ENCODE data around the gene CEP250. TPM values are rescaled to one million over a fixed set of nuclear protein-coding genes. Genes with fewer than 3 reads are reported as not detected.
"Not testable (repeated sequence)": the region's sequence is repeated elsewhere in the genome, so short reads cannot be mapped to it uniquely, and the experiment has no call there.

Gene CEP250
- total RNA-seq, 2 donors from 2014 or later = 22.5 to 23.2 TPM

DNA sequence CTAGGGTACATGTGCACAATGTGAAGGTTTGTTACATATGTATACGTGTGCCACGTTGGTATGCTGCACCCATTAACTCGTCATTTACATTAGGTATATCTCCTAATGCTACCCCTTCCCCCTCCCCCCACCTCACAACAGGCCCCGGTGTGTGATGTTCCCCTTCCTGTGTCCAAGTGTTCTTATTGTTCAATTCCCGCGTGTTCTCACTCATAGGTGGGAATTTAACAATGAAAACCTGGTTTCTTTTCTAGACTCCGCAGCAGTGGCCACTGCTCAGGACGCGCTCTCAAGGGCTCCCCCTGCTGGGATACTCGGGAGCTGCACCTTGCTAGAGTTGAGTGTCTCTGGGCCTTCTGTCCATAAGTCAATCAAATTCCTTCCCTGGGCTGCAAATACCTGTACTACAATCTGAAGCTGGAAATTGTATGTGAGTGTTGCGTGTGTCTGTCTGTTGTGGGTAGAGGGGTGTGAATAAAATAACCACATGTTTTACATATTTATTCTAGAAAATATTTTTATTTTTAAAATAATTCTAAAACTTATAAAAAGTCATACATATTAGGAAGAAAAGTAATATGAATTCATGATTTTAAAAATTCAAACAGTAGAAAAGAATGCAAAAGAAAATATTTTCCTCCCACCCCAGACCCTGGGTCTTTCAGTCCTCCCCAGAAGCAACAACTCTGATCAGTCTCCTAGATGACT, 8.2 kb upstream of the CEP250 start:
- intact Hi-C loops (cut with DNase I, micrococcal nuclease) = loop anchor here in 1 of 2 donors (5.0 kb wide), 1 partner anchor 145 kb away; no protein-coding TSS in a partner anchor
- peak; percentile 87 for ATAC-seq
- DNase-seq = peak; percentile 74 to 93

DNA sequence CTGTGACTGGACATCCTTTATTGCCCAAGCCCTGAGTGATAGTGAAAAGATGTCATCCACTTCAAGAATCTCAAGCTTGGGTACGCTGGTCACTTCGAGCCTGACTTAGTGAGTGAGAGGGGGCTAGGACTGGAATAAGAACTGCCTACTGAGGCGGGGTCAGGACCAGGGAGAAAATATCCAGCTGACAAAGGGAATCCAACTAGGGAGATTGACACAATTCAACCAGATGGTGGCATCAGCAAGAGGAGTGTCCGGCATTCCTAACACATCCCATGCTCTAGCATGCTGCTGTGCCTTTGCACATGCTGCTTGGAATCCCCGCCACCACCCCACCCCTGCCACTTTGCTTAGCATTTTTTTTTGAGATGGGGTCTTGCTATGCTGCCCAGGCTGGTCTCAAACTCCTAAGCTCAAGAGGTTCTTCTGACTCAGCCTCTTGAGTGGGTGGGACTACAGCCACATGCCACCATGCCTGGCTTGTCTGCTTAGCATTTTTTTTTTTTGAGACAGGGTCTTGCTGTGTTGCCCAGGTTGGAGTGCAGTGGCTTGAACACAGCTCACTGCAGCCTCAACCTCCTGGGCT, 6.5 kb upstream of the CEP250 start:
- intact Hi-C loops (cut with DNase I, micrococcal nuclease) = loop anchor here in 1 of 2 donors (5.0 kb wide), 1 partner anchor 147 kb away; no protein-coding TSS in a partner anchor
- no peak for DNase-seq
- ATAC-seq = no peak

DNA sequence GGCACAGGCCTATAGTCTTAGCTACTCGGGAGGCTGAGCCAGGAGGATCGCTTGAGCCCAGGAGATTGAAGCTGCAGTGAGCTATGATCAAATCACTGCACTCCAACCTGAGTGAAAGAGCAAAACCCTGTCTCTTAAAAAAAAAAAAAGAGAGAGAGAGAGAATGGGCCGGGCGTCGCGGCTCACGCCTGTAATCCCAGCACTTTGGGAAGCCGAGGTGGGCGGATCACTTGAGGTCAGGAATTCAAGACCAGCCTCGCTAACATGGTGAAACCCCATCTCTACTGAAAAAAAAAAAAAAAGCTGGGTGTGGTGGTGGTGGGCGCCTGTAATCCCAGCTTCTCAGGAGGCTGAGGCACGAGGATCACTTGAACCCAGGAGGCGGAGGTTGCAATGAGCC, 5.5 kb upstream of the CEP250 start:
- ATAC-seq, DNase-seq: not testable (repeated sequence)
- intact Hi-C loops (cut with DNase I, micrococcal nuclease) = loop anchor here in 1 of 2 donors (5.0 kb wide), 1 partner anchor 148 kb away; no protein-coding TSS in a partner anchor

DNA sequence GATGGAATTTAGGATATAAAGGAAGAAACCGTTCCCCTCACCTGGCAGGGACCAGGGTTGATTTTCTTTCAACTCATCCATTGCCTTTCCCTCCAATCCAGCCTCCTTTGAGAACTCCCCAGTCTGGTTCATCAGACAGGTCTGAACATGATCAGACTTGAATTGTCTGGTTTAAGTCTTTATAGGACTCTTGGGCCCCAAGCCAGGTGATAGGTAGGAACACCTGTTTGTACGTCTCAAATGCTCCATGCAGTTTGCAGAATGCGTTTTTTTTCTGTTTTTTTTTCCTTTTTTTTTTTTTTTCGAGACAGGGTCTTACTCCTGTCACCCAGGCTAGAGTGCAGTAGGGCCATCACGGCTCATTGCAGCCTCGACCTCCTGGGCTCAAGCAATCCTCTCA, 4.1 kb upstream of the CEP250 start:
- no peak for ATAC-seq
- intact Hi-C loops (cut with DNase I, micrococcal nuclease) = no loop called here
- peak; percentile 37 to 45 for DNase-seq

DNA sequence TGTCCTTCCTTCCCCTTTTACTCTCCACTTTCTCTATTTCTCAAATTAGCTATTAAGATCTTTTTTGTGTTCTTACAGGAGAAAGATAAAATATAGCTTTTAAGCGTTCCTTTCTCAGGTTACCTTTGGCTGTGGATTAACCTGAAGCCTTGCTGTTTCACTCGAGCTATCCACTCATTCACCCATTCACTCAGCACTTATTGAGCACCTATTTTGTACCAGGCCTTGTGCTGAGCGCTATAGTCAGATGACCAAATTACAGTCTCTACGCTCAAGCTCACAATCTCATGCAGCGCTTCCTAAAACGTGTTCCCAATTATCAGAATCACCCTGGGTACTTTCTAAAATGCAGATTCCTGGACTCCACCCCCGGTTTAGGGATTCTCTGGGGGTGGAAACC, 1.8 kb upstream of the CEP250 start:
- no peak for ATAC-seq
- intact Hi-C loops (cut with DNase I, micrococcal nuclease) = no loop called here
- DNase-seq = no peak

DNA sequence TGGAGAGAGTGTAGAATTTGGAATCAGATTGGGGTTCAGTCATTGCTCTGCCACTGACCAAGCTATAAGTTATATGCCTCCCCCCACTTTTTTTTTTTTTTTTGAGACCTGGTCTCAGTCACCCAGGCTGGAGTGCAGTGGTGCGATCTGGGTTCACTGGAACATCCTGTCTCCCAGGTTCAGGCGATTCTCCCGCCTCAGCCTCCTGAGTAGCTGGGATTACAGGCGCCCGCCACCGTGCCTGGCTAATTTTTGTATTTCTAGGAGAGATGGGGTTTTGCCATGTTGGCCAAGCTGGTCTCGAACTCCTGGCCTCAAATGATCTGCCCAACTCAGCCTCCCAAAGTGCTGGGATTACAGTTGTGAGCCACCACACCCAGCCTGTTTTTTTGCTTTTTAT, 1.3 kb downstream of the CEP250 start:
- intact Hi-C loops (cut with DNase I, micrococcal nuclease); ATAC-seq; DNase-seq: not testable (repeated sequence)

DNA sequence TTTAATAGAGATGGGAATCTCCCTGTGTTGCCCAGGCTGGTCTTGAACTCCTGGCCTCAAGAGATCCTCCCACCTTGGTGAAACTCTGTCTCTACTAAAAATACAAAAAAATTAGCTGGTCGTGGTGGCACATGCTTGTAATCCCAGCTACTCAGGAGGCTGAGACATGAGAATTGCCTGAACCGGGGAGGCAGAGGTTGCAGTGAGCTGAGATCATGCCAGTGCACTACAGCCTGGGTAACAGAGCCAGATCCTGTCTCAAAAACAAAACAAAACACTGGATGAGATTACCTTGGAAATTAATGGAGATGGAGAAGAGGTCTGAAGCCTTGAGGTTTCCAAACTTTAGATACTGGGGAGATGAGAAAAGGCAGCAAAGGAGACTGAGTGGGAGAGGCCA, 2.1 kb downstream of the CEP250 start:
- DNase-seq; ATAC-seq; intact Hi-C loops (cut with DNase I, micrococcal nuclease): not testable (repeated sequence)

DNA sequence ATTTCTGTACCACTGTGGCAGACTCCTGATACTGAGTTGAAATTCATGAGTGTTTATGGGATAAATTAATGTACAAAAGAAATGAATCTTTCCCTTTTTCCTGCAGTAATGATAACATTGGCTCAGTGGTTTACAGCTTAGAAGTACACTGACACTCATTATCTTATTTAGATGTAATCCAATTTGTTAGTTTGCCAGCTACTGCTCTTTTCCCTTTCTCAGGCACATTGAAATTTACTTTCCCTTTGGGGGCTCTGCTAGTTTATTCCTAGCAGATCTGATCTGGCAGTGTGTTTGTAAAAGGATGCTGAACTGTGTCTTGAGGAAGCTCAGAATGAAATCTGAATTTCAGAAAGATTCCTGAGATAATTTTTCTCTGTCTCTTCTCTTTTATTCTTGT, 3.0 kb downstream of the CEP250 start:
- intact Hi-C loops (cut with DNase I, micrococcal nuclease) = no loop called here
- DNase-seq (no peak), ATAC-seq (no peak)

DNA sequence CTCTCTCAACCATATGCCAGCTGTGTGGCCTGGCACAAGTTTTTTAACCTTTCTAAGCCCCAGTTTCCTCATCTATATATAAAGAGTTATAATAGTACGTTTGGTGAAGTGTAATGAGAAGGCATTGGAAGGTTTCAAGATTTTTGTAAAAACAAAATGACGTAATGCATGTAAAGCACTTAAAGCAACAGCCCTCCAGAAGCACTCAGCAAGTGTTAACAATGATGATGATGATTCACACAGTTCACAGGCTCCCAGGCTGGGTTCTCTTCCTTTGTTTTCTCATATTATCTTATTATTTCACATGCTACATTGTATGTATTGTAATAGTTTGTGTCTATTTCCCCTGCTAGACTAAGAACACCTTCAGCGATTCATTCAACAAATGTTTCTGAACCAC, 6.2 kb downstream of the CEP250 start:
- ATAC-seq = no peak
- intact Hi-C loops (cut with DNase I, micrococcal nuclease) = no loop called here

DNA sequence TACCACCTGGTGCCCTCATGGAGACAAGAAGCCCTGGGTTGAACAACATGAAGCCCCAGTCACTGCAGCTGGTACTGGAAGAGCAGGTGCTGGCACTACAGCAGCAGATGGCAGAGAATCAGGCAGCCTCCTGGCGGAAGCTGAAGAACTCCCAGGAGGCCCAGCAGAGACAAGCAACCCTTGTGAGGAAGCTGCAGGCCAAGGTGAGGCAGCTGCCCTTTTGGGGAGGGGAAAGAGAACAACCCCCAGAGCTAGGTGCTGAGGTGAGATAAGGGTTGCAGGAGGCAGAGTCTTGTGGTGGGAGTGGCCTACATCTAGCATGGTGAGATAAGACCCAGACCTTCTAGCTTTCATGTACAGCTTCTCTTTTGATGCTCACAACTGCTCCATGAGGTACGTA, 7.0 kb downstream of the CEP250 start:
- ATAC-seq (no peak), DNase-seq (no peak)
- intact Hi-C loops (cut with DNase I, micrococcal nuclease) = no loop called here

More for the DNA sequence above, 6.2 kb downstream of the CEP250 start:
- DNase-seq = no peak

DNA sequence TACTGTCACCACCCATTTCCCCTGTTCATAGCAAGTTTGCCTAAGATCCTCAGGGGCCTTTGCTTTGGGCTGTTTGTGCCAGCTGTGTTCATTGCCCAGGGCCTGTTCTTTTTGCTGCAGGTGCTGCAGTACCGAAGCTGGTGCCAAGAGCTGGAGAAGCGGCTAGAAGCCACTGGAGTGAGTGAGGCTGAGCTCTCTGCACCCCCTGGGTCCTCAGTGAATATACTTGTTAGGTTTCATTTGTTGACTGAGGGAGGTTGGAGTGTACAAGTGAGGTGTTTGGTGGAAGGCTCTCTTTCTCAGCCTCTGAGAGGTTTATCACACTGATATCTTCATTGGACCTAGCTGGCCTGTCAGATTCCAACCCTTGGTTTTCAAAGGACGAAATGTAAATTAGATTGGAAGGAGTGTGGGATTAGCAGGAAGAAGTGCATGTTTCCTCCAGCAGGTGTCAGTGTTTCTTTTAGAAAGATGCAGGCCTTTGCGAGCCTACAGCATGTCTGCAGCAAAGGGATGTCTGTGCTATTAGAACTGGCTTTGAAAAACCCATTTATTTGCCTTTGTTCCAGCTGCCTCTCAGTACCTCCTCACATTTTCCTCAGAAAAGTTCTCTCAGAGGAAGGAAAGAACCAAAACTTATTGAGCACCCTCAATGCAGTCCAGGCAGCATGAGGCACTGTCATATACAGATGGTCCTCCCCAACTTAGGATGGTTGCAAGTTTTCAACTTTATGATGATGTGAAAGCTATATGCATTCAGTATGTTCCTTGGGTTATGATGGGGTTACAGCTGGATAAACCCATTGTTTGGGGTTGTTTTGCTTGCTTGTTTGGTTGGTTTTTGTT, 8.3 kb downstream of the CEP250 start:
- ATAC-seq (peak; percentile 88), DNase-seq (peak in 1 of 2 donors; percentile 59)
- intact Hi-C loops (cut with DNase I, micrococcal nuclease) = no loop called here

DNA sequence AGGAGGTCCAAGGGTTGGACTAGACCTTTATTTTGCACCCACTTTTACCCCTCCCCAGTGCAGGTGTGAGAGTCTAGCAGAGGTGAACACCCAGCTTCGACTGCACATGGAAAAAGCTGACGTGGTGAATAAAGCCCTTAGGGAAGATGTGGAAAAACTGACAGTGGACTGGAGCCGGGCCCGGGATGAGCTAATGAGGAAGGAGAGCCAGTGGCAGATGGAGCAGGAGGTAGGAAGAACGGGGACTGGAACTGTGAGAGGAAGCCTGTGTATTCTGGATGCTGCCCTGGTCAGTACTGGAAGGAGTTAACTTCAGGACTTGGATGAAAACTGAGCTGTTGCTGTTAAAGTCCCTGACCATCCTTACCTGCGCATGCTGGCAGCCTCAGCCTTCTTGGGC, 10.6 kb downstream of the CEP250 start:
- intact Hi-C loops (cut with DNase I, micrococcal nuclease) = no loop called here
- DNase-seq (no peak), ATAC-seq (no peak)

DNA sequence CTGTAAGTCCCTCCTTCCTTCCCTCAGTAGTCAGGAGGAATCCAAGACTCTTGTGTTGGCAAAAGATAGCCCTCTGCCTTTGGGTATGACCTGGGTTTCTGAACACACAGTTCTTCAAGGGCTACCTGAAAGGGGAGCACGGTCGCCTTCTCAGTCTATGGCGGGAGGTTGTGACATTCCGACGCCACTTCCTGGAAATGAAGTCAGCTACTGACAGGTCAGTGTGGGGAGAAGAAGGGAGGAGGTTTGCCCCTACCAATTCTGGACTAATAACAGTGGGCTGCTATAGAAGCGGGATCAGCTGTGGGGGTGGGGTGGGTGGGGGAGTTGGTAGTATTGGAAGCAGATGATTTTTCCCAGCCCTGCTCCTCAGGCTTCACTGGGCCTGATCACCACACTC, 11.5 kb downstream of the CEP250 start:
- DNase-seq = no peak
- no peak for ATAC-seq
- intact Hi-C loops (cut with DNase I, micrococcal nuclease) = no loop called here

DNA sequence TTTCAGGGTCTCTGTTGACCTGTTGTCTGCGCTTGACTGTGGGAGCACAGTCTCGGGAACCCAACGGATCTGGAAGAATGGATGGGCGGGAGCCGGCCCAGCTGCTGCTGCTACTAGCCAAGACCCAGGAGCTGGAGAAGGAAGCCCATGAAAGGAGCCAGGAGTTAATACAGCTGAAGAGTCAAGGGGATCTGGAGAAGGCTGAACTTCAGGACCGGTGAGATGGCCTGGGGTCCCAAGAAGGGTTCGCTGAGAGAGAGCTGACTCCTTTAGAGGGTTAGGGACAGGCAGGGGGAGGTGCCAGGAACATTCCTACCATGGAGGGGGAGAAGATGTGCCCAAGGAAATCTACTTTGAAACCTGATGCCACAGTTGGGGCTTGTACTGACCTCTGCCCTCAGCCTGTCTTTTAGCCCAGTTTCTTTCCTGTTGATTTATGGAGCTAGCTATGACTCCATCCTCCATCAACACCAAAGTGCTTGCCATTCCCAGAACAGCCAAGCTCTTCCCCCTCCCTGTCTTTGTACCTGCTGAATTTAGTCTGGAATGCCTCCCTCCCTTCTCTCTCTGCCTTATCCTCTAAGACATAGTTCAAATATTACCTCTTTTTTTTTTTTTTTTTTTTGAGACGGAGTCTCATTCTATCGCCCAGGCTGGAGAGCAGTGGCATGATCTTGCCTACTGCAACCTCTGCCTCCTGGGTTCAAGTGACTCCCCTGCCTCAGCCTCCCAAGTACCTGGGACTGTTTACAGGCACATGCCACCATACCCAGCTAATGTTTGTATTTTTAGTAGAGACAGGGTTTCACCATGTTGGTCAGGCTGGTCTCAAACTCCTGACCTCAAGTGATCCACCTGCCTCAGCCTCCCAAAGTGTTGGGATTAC, 12.2 kb downstream of the CEP250 start:
- DNase-seq (no peak), ATAC-seq (peak; percentile 34)
- intact Hi-C loops (cut with DNase I, micrococcal nuclease) = no loop called here

DNA sequence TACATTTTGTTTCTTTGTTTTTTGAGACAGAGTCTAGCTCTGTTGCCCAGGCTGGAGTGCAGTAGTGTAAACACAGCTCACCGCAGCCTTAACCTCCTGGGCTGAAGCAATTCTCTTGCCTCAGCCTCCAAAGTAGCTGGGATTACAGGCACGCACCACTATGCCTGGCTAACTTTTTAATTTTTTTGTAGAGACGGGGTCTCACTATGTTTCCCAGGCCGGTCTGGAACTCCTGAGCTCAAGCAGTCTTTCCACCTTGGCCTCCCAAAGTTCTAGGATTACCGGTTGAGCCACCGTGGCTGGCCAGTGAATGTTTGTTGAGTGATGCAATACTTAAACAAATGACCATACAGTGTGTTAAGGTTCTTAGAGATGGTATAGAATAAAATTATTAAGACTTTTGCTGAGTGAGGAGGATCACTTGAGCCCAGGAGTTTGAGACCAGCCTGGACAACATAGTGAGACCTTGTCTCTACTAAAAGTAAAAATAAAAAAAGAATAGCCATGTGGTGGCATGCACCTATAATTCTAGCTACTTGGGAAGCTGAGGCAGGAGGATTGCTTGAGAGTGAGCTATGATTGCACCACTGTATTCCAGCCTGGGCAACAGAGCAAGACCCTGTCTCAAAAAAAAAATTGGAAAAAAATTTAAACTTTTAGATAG, 13.4 kb downstream of the CEP250 start:
- no peak for ATAC-seq
- no peak for DNase-seq
- intact Hi-C loops (cut with DNase I, micrococcal nuclease) = no loop called here

DNA sequence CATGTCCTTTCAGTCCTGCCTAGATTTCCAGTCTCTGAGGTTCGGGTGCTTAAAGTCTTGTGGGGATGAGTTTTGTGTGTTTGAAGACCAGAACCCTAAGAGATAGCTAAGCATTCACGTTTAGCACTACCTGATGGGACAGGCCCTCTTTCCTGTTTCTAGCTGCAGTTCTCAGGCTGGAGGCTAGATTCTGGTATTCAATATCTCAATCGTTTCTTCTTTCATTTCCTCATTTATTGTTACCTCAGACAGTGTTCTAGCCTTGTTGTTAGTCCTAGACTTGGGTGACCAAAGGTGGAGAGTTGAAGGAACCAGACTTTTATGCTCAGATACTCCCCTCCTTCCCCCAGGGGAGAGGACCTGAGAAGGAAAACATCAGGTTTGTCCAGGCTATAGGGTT, 16.8 kb downstream of the CEP250 start:
- no peak for DNase-seq
- intact Hi-C loops (cut with DNase I, micrococcal nuclease) = no loop called here
- no peak for ATAC-seq

DNA sequence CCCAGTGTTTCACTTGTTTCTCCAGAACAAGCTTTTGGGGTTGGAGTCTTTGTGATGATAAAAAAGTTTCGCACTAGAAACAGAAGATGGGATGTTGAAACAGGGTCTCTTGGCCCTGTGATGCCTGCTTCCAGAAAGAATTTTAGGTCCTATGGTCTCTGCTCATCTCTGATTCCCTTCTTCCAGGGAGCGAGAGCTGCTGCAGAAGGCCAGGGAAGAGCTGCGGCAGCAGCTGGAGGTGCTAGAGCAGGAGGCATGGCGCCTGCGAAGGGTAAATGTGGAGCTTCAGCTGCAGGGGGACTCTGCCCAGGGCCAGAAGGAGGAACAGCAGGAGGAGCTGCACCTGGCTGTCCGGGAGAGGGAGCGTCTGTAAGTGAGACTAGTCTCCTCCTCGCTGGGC, 18.3 kb downstream of the CEP250 start:
- no peak for ATAC-seq
- DNase-seq = no peak

DNA sequence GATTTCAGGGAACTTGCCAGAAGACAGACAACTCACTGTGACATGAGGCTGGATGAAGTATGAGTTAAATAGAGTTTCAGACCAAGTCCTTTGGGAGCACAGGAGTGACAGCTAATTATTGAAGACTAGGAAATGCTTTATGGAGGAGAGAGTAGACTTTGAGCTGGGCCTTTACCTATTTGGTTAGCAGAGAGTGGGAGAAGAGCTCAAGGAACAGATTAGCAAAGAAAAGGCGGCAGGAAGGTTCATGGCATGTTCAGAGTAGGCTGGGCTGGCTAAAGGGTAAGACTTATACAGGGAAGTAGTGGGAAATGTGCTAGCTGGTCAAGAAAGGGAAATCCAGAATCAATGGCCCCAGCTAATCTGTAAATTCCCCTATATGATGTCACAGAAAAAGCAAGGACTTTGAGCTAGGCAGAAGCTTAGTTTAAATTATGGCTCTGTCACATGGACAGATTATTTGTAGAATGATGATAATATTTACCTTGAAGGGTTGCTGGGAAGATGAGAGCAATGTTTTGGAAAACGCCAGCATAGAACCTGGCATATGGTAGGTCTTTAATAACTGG, 19.0 kb downstream of the CEP250 start:
- DNase-seq (no peak), ATAC-seq (no peak)
- intact Hi-C loops (cut with DNase I, micrococcal nuclease) = no loop called here

More for the DNA sequence above, 18.3 kb downstream of the CEP250 start:
- intact Hi-C loops (cut with DNase I, micrococcal nuclease) = no loop called here
